Left cardiac atrium (tissue), 4 donors: ENCODE results near the gene CD200. TPM values are rescaled to one million over a fixed set of nuclear protein-coding genes. Genes with fewer than 3 reads are reported as not detected.
"Not testable (repeated sequence)": the region's sequence is repeated elsewhere in the genome, so short reads cannot be mapped to it uniquely, and the experiment has no call there.

Source experiments
- ATAC-seq, 2 donors: fragments of 200-7000 bp; cut with Tn5 transposase; one replicate each; pipeline ENCODE4 v1.9.1; 2020; ENCODE audit warnings: mild to moderate bottlenecking in 2 of 2, moderate library complexity in 2 of 2
- DNase-seq: peaks from one replicate; pipeline ENCODE4 v3.0.0-alpha.2; 2020
- intact Hi-C, 2 donors: fragments of 100-400 bp; cut with DNase I; formaldehyde crosslinking; loops; one replicate each; pipeline versions ENCODE4 v1.14.1 to v1.15.1; 2022 to 2023
- total RNA-seq, 2 donors: library from RNA; stranded (reverse); fragmentation: NEBNext Ultra II Directional; extraction: Animal tissue kit (Norgen Biotek cat#: 25700); gene quantifications; one replicate each; pipeline ENCODE4 v1.2.1, GENCODE V29; 2021
- donor health status: DM: no; HTN: yes; CAD: no.
- donor health status: DM: no; HTN: yes; CAD: no; lungs with severe emphysema.
- donor health status: DM: yes; HTN: yes; CAD: no.
- donor health status: Dilated cardiomyopathy.

The CD200 gene
- total RNA-seq, 2 donors from 2014 or later = 5.8 to 6.7 TPM

DNA sequence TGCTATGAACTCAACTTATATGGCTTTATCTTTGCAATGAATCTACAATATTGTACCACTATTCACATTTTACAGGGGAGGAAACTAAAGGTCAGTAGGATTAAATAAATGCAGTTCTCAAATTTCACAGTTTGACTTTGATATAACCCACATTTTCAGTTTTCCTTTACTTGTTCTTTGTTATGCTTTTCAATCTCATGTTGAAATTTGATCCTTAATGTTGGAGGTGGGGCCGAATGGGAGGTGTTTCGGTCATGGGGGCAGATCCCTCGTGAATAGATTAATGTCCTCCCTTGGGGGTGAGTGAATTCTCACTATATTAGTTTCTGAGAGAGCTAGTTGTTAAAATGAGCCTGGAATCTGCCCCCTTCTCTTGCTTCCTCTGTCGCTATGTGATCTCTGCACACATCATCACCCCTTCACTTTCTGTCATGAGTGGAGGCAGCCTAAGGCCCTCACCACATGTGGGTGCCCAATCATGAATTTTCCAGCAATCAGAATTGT lies 44.7 kb downstream of the CD200 start:
- intact Hi-C loops = no loop called here
- peak; percentile 16 to 25 for ATAC-seq
- no peak for DNase-seq

DNA sequence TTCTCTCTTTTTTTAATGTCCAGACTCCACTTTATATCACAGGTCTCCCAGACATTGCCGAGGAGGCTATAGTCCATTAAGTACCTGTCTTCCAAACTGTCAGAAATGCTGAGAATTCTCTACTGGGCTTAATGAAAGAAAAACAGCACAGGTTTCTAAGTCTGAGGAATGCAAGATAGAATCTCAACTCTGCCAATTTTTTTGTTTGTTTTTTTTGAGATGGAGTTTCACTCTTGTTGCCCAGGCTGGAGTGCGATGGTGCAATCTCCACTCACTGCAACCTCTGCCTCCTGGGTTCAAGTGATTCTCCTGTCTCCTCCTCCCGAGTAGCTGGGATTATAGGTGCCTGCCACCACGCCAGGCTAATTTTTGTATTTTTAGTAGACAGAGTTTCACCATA lies 45.4 kb downstream of the CD200 start:
- ATAC-seq = peak in 1 of 2 donors; percentile 34
- intact Hi-C loops, DNase-seq: not testable (repeated sequence)

DNA sequence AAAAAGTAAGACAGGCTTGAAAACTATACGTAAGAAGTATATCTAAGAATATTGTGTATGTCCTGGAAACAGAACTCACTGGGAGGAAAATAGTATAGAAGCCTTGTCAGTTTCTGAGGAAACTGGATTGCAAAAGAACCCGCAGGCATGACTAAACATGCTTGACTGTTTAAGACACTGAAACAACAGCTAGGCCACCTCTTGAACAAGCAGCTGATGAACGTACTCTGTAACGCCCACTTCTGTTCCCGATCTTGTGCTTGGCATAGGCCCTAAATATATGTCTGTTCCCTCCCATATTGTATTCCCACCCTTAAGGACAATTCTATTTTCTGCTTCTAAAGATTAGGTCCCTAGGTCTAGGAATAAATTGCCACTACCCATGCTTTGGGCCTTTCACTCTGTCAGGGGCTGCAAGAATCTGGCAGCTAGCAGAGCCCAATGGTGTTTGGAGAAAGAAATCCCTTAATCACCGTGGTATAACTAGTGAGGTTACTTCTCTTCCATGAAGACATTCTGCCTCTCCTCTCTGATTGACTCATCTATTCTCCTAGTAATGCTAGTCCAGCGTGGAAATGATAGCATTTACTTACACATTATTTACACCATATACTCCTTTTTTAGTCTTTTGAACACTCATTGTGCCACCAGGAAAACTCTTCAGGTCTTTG lies 46.2 kb downstream of the CD200 start:
- ATAC-seq (peak in 1 of 2 donors; percentile 9), DNase-seq (no peak)
- intact Hi-C loops = no loop called here

- ATAC-seq (no peak), DNase-seq (no peak)
These were observed 49.0 kb downstream of the CD200 start for GRCh38 chr3:112381673-112382542.

DNA sequence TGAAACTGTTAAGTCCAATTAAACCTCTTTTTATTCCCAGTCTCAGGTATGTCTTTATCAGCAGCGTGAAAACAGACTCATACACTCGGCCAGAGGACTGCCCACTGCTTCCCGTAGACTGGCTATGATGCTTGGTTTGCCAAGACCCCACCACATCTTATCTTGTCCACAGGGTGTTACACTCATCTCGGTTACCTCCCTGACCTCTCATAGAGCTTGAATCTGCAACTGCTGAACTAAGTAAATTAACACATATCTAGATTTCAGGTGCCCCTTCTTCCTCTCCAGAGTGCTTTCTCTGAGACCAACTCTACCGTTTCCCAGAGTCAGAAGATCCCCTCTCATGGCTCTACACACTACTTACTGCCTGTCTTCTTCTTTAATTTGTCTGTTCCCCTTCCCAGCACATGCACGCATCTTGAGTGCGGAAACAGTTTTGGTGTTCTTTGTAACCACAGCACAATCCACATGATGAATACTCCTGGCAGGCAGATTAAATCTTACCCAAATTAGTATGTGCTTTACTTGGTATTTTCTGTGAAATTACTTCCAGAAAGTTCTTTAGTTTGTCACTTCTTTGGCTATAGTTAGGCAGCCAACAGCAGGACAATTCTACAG lies 49.7 kb downstream of the CD200 start:
- DNase-seq (no peak), ATAC-seq (peak in 1 of 2 donors; percentile 56)
- intact Hi-C loops = no loop called here

More at GRCh38 chr3:112381673-112382542, 49.0 kb downstream of the CD200 start:
- intact Hi-C loops = no loop called here

DNA sequence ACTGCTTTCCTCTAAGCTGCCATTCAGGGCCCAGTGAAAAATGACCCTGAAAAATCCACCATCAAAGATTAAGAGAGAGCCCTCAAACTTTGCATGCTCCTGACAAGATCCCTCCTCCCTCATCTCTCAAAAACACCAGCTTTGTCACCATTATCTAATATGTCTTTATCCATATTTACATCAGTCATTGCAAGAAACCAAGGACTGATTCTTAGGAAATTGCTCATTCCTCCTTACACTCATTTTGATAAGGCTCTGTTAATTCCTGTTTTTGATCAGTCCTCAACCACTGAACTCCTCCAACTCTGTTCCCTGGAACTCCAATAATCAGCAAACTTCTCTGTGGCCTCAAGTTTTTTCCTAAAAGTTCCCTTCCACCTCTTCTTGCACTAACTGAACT lies 51.8 kb downstream of the CD200 start:
- no peak for DNase-seq
- ATAC-seq = no peak
- intact Hi-C loops = no loop called here

DNA sequence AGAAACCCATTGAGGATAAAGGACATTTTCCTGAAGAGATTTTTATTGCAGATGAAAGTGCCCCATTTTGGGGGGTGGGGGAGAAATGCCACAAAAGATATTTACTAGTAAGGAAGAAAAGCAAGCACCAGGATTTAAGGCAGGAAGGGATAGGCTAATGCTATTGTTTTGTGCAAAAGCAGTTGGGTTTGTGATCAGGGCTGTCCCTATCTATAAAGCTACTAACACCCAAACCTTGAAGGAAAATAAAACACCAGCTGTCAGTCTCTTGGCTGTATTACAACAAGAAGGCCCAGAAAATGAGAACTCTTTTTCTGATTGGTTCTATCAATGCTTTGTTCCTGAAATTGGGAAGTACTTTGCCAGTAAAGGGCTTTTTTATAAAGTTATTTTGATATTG lies 56.0 kb downstream of the CD200 start:
- ATAC-seq (no peak), DNase-seq (no peak)
- intact Hi-C loops = no loop called here

- DNase-seq = no peak
- intact Hi-C loops = no loop called here
- no peak for ATAC-seq
These were observed 57.0 kb downstream of the CD200 start for GRCh38 chr3:112389961-112390360.

DNA sequence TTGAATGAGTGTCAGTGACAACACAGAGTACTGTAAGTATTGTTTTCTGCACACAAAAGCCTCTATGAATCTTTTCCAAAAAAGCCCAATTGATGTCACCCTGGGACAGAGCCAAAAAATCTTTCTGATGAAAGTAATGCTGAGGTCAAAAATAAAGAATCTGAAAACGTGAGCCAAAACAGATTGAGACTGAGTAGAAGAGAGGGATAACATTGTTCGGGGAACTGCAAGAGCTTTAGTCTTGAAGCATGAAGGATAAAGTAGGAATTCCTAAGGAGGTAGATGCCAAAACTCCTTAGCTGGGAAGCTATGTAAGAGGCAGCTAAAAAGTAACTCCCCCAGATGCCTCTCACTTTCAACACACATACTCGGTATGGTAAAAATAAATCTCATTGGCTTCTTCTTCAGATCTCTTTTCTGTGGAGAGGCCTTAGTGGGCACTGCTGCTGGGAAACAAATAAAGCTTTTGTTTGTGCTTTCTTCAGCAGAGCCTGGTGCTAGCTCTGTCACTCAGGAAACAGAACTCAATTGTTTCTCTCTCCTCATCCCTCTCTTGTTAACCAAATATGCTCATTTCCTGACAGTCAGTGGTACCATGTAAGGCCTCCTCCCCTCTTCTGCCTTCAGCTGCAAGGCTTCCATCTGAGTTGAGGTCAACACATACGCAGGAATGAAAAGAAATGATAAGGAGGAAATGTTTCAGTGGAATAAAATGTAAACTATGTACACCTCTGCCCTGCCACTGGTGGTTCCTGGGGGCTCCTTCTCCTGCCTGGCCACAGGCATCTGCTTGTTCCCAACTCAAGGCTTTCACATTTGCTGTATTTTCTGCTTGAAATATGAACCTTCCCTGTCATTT lies 58.1 kb downstream of the CD200 start:
- peak; percentile 60 to 91 for ATAC-seq
- intact Hi-C loops = no loop called here
- no peak for DNase-seq

- intact Hi-C loops = no loop called here
- no peak for DNase-seq
- ATAC-seq = peak; percentile 21 to 43
These were observed 58.7 kb downstream of the CD200 start for GRCh38 chr3:112391648-112392047.

GRCh38 chr3:112392393-112393359 lies 59.7 kb downstream of the CD200 start:
- intact Hi-C loops = no loop called here
- ATAC-seq (no peak), DNase-seq (no peak)

DNA sequence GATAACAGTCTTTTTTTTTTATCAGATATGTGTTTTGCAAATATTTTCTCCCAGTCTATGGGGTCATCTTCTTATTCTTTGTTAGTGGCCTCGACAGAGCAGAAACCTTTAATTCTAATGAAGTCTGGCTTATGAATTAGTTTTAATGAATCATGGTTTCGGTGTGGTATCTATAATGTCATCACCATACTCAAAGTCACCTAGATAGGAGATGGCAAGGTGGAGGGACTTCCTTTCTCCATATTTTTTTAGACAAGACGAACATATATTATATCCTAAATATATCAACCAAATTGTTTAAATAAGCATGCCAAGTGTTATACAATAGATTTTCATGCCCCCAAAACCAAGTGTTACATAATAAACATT lies 60.4 kb downstream of the CD200 start:
- intact Hi-C loops = no loop called here
- DNase-seq (no peak), ATAC-seq (no peak)

GRCh38 chr3:112394003-112394640 lies 61.2 kb downstream of the CD200 start:
- intact Hi-C loops = no loop called here
- ATAC-seq (peak in 1 of 2 donors; percentile 83), DNase-seq (no peak)

- DNase-seq (no peak), ATAC-seq (no peak)
- intact Hi-C loops = no loop called here
These were observed 62.4 kb downstream of the CD200 start for GRCh38 chr3:112395181-112395895.

- intact Hi-C loops = no loop called here
- no peak for ATAC-seq
These were observed 62.9 kb downstream of the CD200 start for GRCh38 chr3:112395896-112396290.

DNA sequence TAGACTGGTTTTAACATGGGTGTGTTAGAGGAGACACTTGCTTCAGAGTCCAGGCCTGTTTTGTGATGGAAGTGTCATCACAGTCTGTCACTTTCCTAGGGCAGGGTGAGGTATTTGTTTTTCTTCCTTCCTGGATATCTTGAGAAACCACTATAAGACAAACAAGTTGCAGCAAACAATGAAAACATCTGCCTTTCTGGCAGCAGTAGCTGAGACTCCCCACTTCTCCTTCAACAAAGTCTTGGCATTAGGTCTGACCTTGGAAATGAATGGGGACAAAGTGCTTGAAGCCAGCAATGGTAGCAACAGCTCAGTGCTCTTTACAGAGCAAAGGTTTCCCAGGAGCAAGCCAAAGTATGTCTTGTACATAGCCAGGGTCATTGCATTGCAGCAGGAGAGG lies 64.6 kb downstream of the CD200 start:
- intact Hi-C loops = no loop called here
- DNase-seq (no peak), ATAC-seq (no peak)

More at GRCh38 chr3:112395896-112396290, 62.9 kb downstream of the CD200 start:
- DNase-seq = no peak

- DNase-seq = no peak
- ATAC-seq = no peak
- intact Hi-C loops = no loop called here
These were observed 66.1 kb downstream of the CD200 start for GRCh38 chr3:112399064-112399463.
